GM18909 (cell line): ENCODE results near the gene ATP4A.
A peak's percentile ranks its signal among the peaks of the same experiment; 100 is the strongest.

ENCODE experiments used
- ATAC-seq: cut with Tn5 transposase; IDR thresholded peaks from one replicate; pipeline ENCODE4 v1.9.1; 2021; ENCODE audit warnings: mild to moderate bottlenecking; ENCODE audit not compliant: unreplicated experiment, poor library complexity

ATP4A gene

GRCh38 chr19:35529241-35530218 is 33.9 kb downstream of the ATP4A start:
- no peak for ATAC-seq

GRCh38 chr19:35528218-35529038 is 35.0 kb downstream of the ATP4A start, which contains the start of gene SBSN:
Gene SBSN (minus strand): TSS chr19:35528311. CDS start chr19:35528281, 30 bp downstream.
- ATAC-seq = no peak

- no peak for ATAC-seq
Observed at GRCh38 chr19:35525873-35526272, 37.6 kb downstream of the ATP4A start.

GRCh38 chr19:35524181-35524837 is 39.1 kb downstream of the ATP4A start:
- no peak for ATAC-seq

- ATAC-seq = no peak
Observed at GRCh38 chr19:35522745-35523327, 40.6 kb downstream of the ATP4A start.

- no peak for ATAC-seq
Observed at GRCh38 chr19:35521124-35521743, 42.2 kb downstream of the ATP4A start.

- ATAC-seq = no peak
Observed at GRCh38 chr19:35519291-35519690, 44.2 kb downstream of the ATP4A start.

- ATAC-seq = no peak
Observed at GRCh38 chr19:35518313-35518712, 45.1 kb downstream of the ATP4A start.

- ATAC-seq = no peak
Observed at GRCh38 chr19:35517342-35517741, 46.1 kb downstream of the ATP4A start.

- ATAC-seq = no peak
Observed at GRCh38 chr19:35516310-35516709, 47.1 kb downstream of the ATP4A start.

GRCh38 chr19:35514282-35514809 is 49.1 kb downstream of the ATP4A start:
- no peak for ATAC-seq

GRCh38 chr19:35513628-35514281 is 49.7 kb downstream of the ATP4A start, which contains the start of gene DMKN:
Gene DMKN (minus strand): TSS chr19:35513649. CDS start chr19:35513475, 174 bp downstream.
- ATAC-seq = no peak

GRCh38 chr19:35512831-35513627 is 50.4 kb downstream of the ATP4A start:
- ATAC-seq = no peak

GRCh38 chr19:35511337-35511736 is 52.1 kb downstream of the ATP4A start:
- ATAC-seq = no peak

- no peak for ATAC-seq
Observed at GRCh38 chr19:35510626-35510964, 52.9 kb downstream of the ATP4A start.

- peak; percentile 64 for ATAC-seq
Observed at GRCh38 chr19:35509861-35510625, 53.4 kb downstream of the ATP4A start.

- ATAC-seq = no peak
Observed at GRCh38 chr19:35509018-35509652, 54.3 kb downstream of the ATP4A start.
